SK-N-SH (cell line): ENCODE results near the gene CCM2. TPM values are rescaled to one million over a fixed set of nuclear protein-coding genes. Genes with fewer than 3 reads are reported as not detected.

Experiments
- CTCF ChIA-PET: fragments of 300-600, 350-600 bp; formaldehyde crosslinking; extraction: SDS; loops from one replicate; lab custom pipeline; 2021; lab: Yijun Ruan, JAX
- POLR2A ChIA-PET: fragments of 350-600 bp; sonication (Branson Sonifier 250); formaldehyde crosslinking; extraction: SDS; loops from one replicate; lab custom pipeline; 2020; ENCODE audit warnings: antibody characterized with exemption, inconsistent platforms; lab: Yijun Ruan, JAX
- DNase-seq: peaks from one replicate; pipeline ENCODE4 v3.0.0; 2012
- H2AFZ ChIP-seq: fragments of 200-600 bp; sonication (generic); 2 replicates; pipeline ENCODE4 v1.8.1; 2016; ENCODE audit warnings: antibody characterized with exemption, mild to moderate bottlenecking, low read depth
- H3F3A ChIP-seq: fragments of 200-600 bp; sonication (generic); replicated peaks from 2 replicates; pipeline ENCODE3; 2016; ENCODE audit warnings: antibody characterized with exemption, mild to moderate bottlenecking; ENCODE audit not compliant: insufficient read depth
- H3K27ac ChIP-seq, 2 experiments: fragments of 200-500 bp in 1 of 2; fragments of 200-600 bp in 1 of 2; sonication (Bioruptor generic) in 1 of 2; sonication (generic), shearing (Covaris generic) in 1 of 2; 2 replicates each; pipeline versions ENCODE4 v1.5.1 to v1.6.1; 2014 to 2016; ENCODE audit warnings: low read depth in 2 of 2, inconsistent platforms in 1 of 2, low read length in 1 of 2, mild to moderate bottlenecking in 1 of 2, mixed read lengths in 1 of 2
- H3K27me3 ChIP-seq: fragments of 200-600 bp; sonication (generic), shearing (Covaris generic); 2 replicates; pipeline ENCODE4 v1.6.1; 2016; ENCODE audit warnings: mixed run types; ENCODE audit not compliant: insufficient read depth
- H3K36me3 ChIP-seq, 2 experiments: fragments of 200-500 bp in 1 of 2; fragments of 200-600 bp in 1 of 2; sonication (Bioruptor generic) in 1 of 2; sonication (generic) in 1 of 2; replicated peaks in 1 of 2; 2 replicates each; pipeline versions ENCODE3 to v1.5.1; 2014 to 2016; ENCODE audit warnings: low read length in 1 of 2, mild to moderate bottlenecking in 1 of 2; ENCODE audit not compliant: insufficient read depth in 2 of 2, control insufficient read depth in 1 of 2
- H3K4me1 ChIP-seq, 2 experiments: fragments of 200-500 bp in 1 of 2; fragments of 200-600 bp in 1 of 2; sonication (Bioruptor generic) in 1 of 2; sonication (generic), shearing (Covaris generic) in 1 of 2; 2 replicates each; pipeline versions ENCODE4 v1.5.1 to v1.6.1; 2014 to 2016; ENCODE audit warnings: low read depth in 1 of 2, low read length in 1 of 2, mixed run types in 1 of 2; ENCODE audit not compliant: insufficient read depth in 2 of 2, control insufficient read depth in 1 of 2
- H3K4me2 ChIP-seq: fragments of 200-600 bp; sonication (generic), shearing (Covaris generic); 2 replicates; pipeline ENCODE4 v1.6.1; 2017; ENCODE audit warnings: mixed run types
- H3K4me3 ChIP-seq, 2 experiments: fragments of 200-500 bp in 1 of 2; fragments of 200-600 bp in 1 of 2; sonication (Bioruptor generic) in 1 of 2; sonication (generic), shearing (Covaris generic) in 1 of 2; 2 replicates each; pipeline versions ENCODE4 v1.5.1 to v1.8.1; 2014 to 2016; ENCODE audit warnings: low read depth in 2 of 2, inconsistent platforms in 1 of 2, low read length in 1 of 2, mild to moderate bottlenecking in 1 of 2, mixed read lengths in 1 of 2, moderate library complexity in 1 of 2
- H3K79me2 ChIP-seq: fragments of 200-600 bp; sonication (generic); 2 replicates; pipeline ENCODE4 v1.8.1; 2017; ENCODE audit warnings: mild to moderate bottlenecking; ENCODE audit not compliant: insufficient read depth
- H3K9ac ChIP-seq: fragments of 200-600 bp; sonication (generic); 2 replicates; pipeline ENCODE4 v1.6.1; 2017; ENCODE audit warnings: mixed run types
- H3K9me2 ChIP-seq: fragments of 200-600 bp; sonication (generic); 2 replicates; pipeline ENCODE4 v1.6.1; 2017; ENCODE audit warnings: mixed run types
- H3K9me3 ChIP-seq: fragments of 200-600 bp; sonication (generic); 2 replicates; pipeline ENCODE4 v1.6.1; 2017; ENCODE audit warnings: mixed run types, mild to moderate bottlenecking, moderate library complexity
- H4K20me1 ChIP-seq: fragments of 200-600 bp; sonication (generic); 2 replicates; pipeline ENCODE4 v1.6.1; 2017; ENCODE audit warnings: mild to moderate bottlenecking, mixed run types; ENCODE audit not compliant: insufficient read depth
- CHD2 ChIP-seq: fragments of 150-350 bp; IDR thresholded peaks from 2 replicates; pipeline ENCODE4 v1.6.1; 2018; ENCODE audit warnings: low read length; ENCODE audit not compliant: partially characterized antibody
- ELF1 ChIP-seq: IDR thresholded peaks from 2 replicates; pipeline ENCODE4 v1.4.0; 2012
- EZH2phosphoT487 ChIP-seq: fragments of 200-600 bp; sonication (generic); IDR thresholded peaks from 2 replicates; pipeline ENCODE4 v1.6.1; 2017; ENCODE audit warnings: low read depth, mixed run types, mild to moderate bottlenecking, antibody characterized with exemption, moderate library complexity, borderline replicate concordance
- FOXM1 ChIP-seq: IDR thresholded peaks from 2 replicates; pipeline ENCODE4 v1.4.0; 2012; ENCODE audit warnings: low read depth, mild to moderate bottlenecking
- GABPA ChIP-seq: IDR thresholded peaks from 2 replicates; pipeline ENCODE4 v1.4.0; 2012; ENCODE audit warnings: low read depth, mild to moderate bottlenecking
- GATA2 ChIP-seq: sonication (generic); formaldehyde crosslinking; IDR thresholded peaks from 2 replicates; pipeline ENCODE4 v1.5.0; 2020; ENCODE audit warnings: mild to moderate bottlenecking, missing genetic modification reagents
- IRF3 ChIP-seq: fragments of 150-350 bp; IDR thresholded peaks from 2 replicates; pipeline ENCODE4 v1.6.1; 2016; ENCODE audit warnings: mild to moderate bottlenecking, low read depth, low read length
- JUND ChIP-seq: IDR thresholded peaks from 2 replicates; pipeline ENCODE4 v1.4.0; 2012
- NFIC ChIP-seq: IDR thresholded peaks from 2 replicates; pipeline ENCODE4 v1.4.0; 2012; ENCODE audit warnings: borderline replicate concordance
- PBX3 ChIP-seq: IDR thresholded peaks from 2 replicates; pipeline ENCODE4; 2012
- RAD21 ChIP-seq: IDR thresholded peaks from 2 replicates; pipeline ENCODE4 v1.6.1; 2012; ENCODE audit warnings: mild to moderate bottlenecking, low read length
- RCOR1 ChIP-seq: fragments of 150-350 bp; IDR thresholded peaks from 2 replicates; pipeline ENCODE4 v1.6.1; 2017; ENCODE audit warnings: antibody characterized with exemption, low read length
- RXRA ChIP-seq: IDR thresholded peaks from 2 replicates; pipeline ENCODE4 v1.4.0; 2012; ENCODE audit warnings: low read depth, mild to moderate bottlenecking, borderline replicate concordance
- TCF12 ChIP-seq: IDR thresholded peaks from 2 replicates; pipeline ENCODE4 v1.4.0; 2012
- TEAD4 ChIP-seq: IDR thresholded peaks from 2 replicates; pipeline ENCODE4 v1.4.0; 2012; ENCODE audit warnings: mild to moderate bottlenecking, borderline replicate concordance; ENCODE audit not compliant: insufficient read depth
- USF2 ChIP-seq: fragments of 150-350 bp; IDR thresholded peaks from 2 replicates; pipeline ENCODE4 v1.6.1; 2017; ENCODE audit warnings: antibody characterized with exemption, low read length, low read depth, borderline replicate concordance
- ZBTB33 ChIP-seq: IDR thresholded peaks from 2 replicates; pipeline ENCODE4 v1.4.0; 2012; ENCODE audit warnings: low read depth, borderline replicate concordance
- WGBS: methylation state at CpG from one replicate; pipeline ENCODE4 v1.1.6; 2017; ENCODE audit warnings: low lambda C conversion rate; 5-methylcytosine and 5-hydroxymethylcytosine counted together
- polyA plus RNA-seq, 3 experiments: library from polyadenylated mRNA; depleted of rRNA; stranded (reverse); fragments of >200 nt; gene quantifications; 2 replicates each; pipeline ENCODE4 v1.2.3, GENCODE V29; 2012

Gene CCM2
- polyA plus RNA-seq, 1 of the 3 experiments (the other 2 are of a cell fraction): 83.2 TPM

- POLR2A ChIA-PET: no interaction called here
Observed at GRCh38 chr7:45060295-45060694, 60.3 kb downstream of the CCM2 start.

GRCh38 chr7:45061352-45061751 lies 61.4 kb downstream of the CCM2 start:
- Histone ChIP-seq H3K27ac (no peak overlapping the region), H3F3A (no peaks in the 10 kb centered on the region), H4K20me1 (peaks cover 29% of the 10 kb centered on the region), H2AFZ (no peak overlapping the region), H3K79me2 (peaks cover 87% of the 10 kb centered on the region), H3K36me3 (peaks cover 21 to 28% of the 10 kb centered on the region in 2 experiments), H3K4me3 (no peak overlapping the region), H3K9me2 (no peaks in the 10 kb centered on the region), H3K4me2 (no peak overlapping the region), H3K27me3 (no peaks in the 10 kb centered on the region), H3K4me1 (peaks cover 0 to 2% of the 10 kb centered on the region in 2 experiments; a peak in 1 of 4 replicates), H3K9me3 (no peaks in the 10 kb centered on the region)
- ChIA-PET POLR2A (no interaction called here), CTCF (interaction anchor here (1.5 kb wide), 1 partner anchor 51 kb away, joined by 5 read pairs; no protein-coding TSS in a partner anchor)
- 94% methylated on average over 2 of the region's 2 CpGs for WGBS
- no peak for DNase-seq
- TF ChIP-seq JUND (no peak), IRF3 (no peak), RXRA (no peak), TCF12 (no peak), ZBTB33 (no peak), ELF1 (no peak), RCOR1 (no peak), RAD21 (no peak), TEAD4 (no peak), GABPA (no peak), EZH2phosphoT487 (no peak), CHD2 (no peak), PBX3 (no peak)
- TF ChIP-seq, all 33 proteins: peak for 0
- no peak overlapping the region for H3K9ac ChIP-seq

More at GRCh38 chr7:45060295-45060694, 60.3 kb downstream of the CCM2 start:
- Histone ChIP-seq H3K27me3 (no peaks in the 10 kb centered on the region), H3K4me3 (no peak overlapping the region), H2AFZ (no peak overlapping the region), H3K36me3 (peaks cover 15 to 22% of the 10 kb centered on the region in 2 experiments), H3K9ac (no peak overlapping the region), H3K9me3 (no peaks in the 10 kb centered on the region), H3K9me2 (no peaks in the 10 kb centered on the region), H3K4me2 (no peak overlapping the region), H3K27ac (no peak overlapping the region), H3K4me1 (peaks cover 0 to 2% of the 10 kb centered on the region in 2 experiments; a peak in 1 of 4 replicates), H4K20me1 (peaks cover 29% of the 10 kb centered on the region), H3F3A (no peaks in the 10 kb centered on the region), H3K79me2 (peaks cover 92% of the 10 kb centered on the region)
- DNase-seq: no peak
- 96% methylated on average over 3 of the region's 3 CpGs for WGBS
- TF ChIP-seq FOXM1 (no peak), PBX3 (no peak), GATA2 (no peak), TEAD4 (no peak), EZH2phosphoT487 (no peak), USF2 (no peak), NFIC (no peak)
- CTCF ChIA-PET: interaction anchor here (1.5 kb wide), 1 partner anchor 52 kb away, joined by 5 read pairs; no protein-coding TSS in a partner anchor
